ENCODE data around the gene GNAT3. TPM values are rescaled to one million over a fixed set of nuclear protein-coding genes. Genes with fewer than 3 reads are reported as not detected.

The GNAT3 gene
- total and polyA plus RNA-seq, 2 of the 8 experiments (the other 6 are each of a cell fraction or from before 2014, with no cell fraction given) = not detected

- Histone ChIP-seq H4K20me1 (replicated peaks in 1 of 2; ENCODE audit: control insufficient read depth in 1 of 2, insufficient read depth in 2 of 2, low read length in 2 of 2) (no peaks in the 10 kb centered on the region), H3K4ac (replicated peaks; ENCODE audit: insufficient read length, low read depth, low read length) (no peak overlapping the region), H3K79me2 (ENCODE audit: control insufficient read depth in 1 of 2, insufficient read depth in 2 of 2, low read length in 2 of 2) (no peaks in the 10 kb centered on the region), H3K14ac (ENCODE audit: insufficient read length) (no peak overlapping the region), H4K8ac (ENCODE audit: extremely low read depth, insufficient read depth, low read length) (no peak overlapping the region), H2BK120ac (replicated peaks; ENCODE audit: low read depth, low read length) (no peak overlapping the region), H2BK12ac (ENCODE audit: low read depth, low read length) (no peak overlapping the region), H2BK15ac (ENCODE audit: low read length) (no peak overlapping the region), H3K23ac (ENCODE audit: insufficient read length) (no peak overlapping the region), H3K23me2 (ENCODE audit: low read depth, low read length) (no peaks in the 10 kb centered on the region), H3K4me1 (replicated peaks in 1 of 4; ENCODE audit: control insufficient read depth in 3 of 4, insufficient read depth in 4 of 4, low read length in 3 of 4) (no peaks in the 10 kb centered on the region), H4K91ac (replicated peaks; ENCODE audit: insufficient read length, low read length) (no peak overlapping the region), H2BK20ac (ENCODE audit: low read length) (no peak overlapping the region), H3K36me3 (ENCODE audit: control insufficient read depth in 2 of 4, insufficient read depth in 4 of 4, low read length in 3 of 4) (no peaks in the 10 kb centered on the region), H3K27me3 (replicated peaks in 1 of 4; ENCODE audit: control insufficient read depth in 3 of 4, extremely low read depth in 1 of 4, insufficient read depth in 3 of 4, low read length in 3 of 4) (no peaks in the 10 kb centered on the region), H3K27ac (ENCODE audit: low read depth, low read length) (no peak overlapping the region), H3K56ac (replicated peaks; ENCODE audit: insufficient read length, low read depth, low read length) (no peak overlapping the region), H3K79me1 (ENCODE audit: low read depth, low read length) (no peaks in the 10 kb centered on the region), H2AFZ (ENCODE audit: low read length) (no peak overlapping the region), H2BK5ac (ENCODE audit: low read depth, low read length) (no peak overlapping the region), H2AK5ac (ENCODE audit: low read depth, low read length) (no peak overlapping the region), H4K5ac (ENCODE audit: insufficient read length, low read depth, low read length) (no peak overlapping the region), H3K9ac (replicated peaks in 1 of 4; ENCODE audit: extremely low read depth in 1 of 4, low read depth in 3 of 4, low read length in 3 of 4) (no peak overlapping the region), H3K9me3 (ENCODE audit: insufficient read depth in 2 of 2, low read depth in 1 of 2, low read length in 1 of 2) (no peaks in the 10 kb centered on the region), H3K4me3 (ENCODE audit: extremely low read depth in 1 of 4, insufficient read depth in 2 of 4, low read depth in 3 of 4, low read length in 4 of 4) (no peak overlapping the region), H3K4me2 (ENCODE audit: insufficient read depth in 1 of 2, low read depth in 2 of 2, low read length in 2 of 2) (no peak overlapping the region), H3K18ac (ENCODE audit: extremely low read depth, low read length) (no peak overlapping the region)
- ChIA-PET POLR2A (ENCODE audit: partially characterized antibody) (no interaction called here), CTCF (ENCODE audit: partially characterized antibody) (no interaction called here)
- DNase-seq (ENCODE audit: low read depth in 1 of 2, low spot score in 2 of 2) = no peak
- WGBS, 2 experiments (ENCODE audit: extremely low coverage in 1 of 2, insufficient coverage in 1 of 2, insufficient read length in 1 of 2, insufficient replicate concordance in 2 of 2, low coverage in 1 of 2, low lambda C conversion rate in 2 of 2, missing lambda C conversion rate in 1 of 2) = 82% methylated on average over 3 of the region's 3 CpGs; no CpG with 5 or more reads in 1 of the 2 experiments
- no peak for FAIRE-seq
- no peak for TF ChIP-seq SAP30 (IDR thresholded peaks at IDR 0.05; ENCODE audit: insufficient read depth, insufficient replicate concordance, low read length)
- TF ChIP-seq ATF2 (IDR thresholded peaks at IDR 0.05; ENCODE audit: low read length) = no peak
These were observed 44.8 kb downstream of the GNAT3 start for GRCh38 chr7:80467069-80467468.

All from H1 (cell line).